ENCODE data around the gene CDRT4.

DNA sequence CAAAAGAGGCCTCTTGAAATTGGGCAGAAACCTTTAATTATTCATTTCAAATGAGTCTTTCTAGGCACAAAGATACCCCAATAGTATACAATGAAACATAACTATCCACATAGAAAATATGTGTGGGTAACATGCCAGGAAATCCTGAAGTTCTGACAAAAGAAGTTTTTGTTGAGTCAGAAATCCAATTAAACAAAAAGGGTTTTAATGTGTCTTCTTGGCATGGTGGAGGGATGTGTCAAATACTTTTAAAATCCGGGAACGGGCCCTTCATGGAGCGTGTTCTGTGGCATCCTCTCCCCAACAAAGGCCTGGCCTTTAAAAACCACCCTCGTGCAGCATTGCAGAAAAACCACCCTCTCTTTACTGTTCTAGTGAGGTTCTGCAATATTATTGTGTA, 14.2 kb downstream of the CDRT4 start:
- TF ChIP-seq, protein P1, sequence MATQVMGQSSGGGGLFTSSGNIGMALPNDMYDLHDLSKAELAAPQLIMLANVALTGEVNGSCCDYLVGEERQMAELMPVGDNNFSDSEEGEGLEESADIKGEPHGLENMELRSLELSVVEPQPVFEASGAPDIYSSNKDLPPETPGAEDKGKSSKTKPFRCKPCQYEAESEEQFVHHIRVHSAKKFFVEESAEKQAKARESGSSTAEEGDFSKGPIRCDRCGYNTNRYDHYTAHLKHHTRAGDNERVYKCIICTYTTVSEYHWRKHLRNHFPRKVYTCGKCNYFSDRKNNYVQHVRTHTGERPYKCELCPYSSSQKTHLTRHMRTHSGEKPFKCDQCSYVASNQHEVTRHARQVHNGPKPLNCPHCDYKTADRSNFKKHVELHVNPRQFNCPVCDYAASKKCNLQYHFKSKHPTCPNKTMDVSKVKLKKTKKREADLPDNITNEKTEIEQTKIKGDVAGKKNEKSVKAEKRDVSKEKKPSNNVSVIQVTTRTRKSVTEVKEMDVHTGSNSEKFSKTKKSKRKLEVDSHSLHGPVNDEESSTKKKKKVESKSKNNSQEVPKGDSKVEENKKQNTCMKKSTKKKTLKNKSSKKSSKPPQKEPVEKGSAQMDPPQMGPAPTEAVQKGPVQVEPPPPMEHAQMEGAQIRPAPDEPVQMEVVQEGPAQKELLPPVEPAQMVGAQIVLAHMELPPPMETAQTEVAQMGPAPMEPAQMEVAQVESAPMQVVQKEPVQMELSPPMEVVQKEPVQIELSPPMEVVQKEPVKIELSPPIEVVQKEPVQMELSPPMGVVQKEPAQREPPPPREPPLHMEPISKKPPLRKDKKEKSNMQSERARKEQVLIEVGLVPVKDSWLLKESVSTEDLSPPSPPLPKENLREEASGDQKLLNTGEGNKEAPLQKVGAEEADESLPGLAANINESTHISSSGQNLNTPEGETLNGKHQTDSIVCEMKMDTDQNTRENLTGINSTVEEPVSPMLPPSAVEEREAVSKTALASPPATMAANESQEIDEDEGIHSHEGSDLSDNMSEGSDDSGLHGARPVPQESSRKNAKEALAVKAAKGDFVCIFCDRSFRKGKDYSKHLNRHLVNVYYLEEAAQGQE (IDR thresholded peaks at IDR 0.05; ENCODE audit: low read depth, low read length) = no peak
- TF ChIP-seq SREBF1 (IDR thresholded peaks at IDR 0.05; ENCODE audit: low read length) = no peak
- TF ChIP-seq HDGF (IDR thresholded peaks at IDR 0.05) = no peak
- TF ChIP-seq IRF4 (IDR thresholded peaks at IDR 0.05; ENCODE audit: low read depth, low read length) = no peak
- TF ChIP-seq SMC3 (IDR thresholded peaks at IDR 0.05; ENCODE audit: borderline replicate concordance, low read length) = no peak
- TF ChIP-seq NFYB (IDR thresholded peaks at IDR 0.05; ENCODE audit: insufficient read depth, low read depth, low read length) = no peak
- TF ChIP-seq TCF12 (IDR thresholded peaks at IDR 0.05; ENCODE audit: low read depth, low read length) = no peak
- TF ChIP-seq POLR2AphosphoS5 (IDR thresholded peaks at IDR 0.05; ENCODE audit: low read length) = no peak
- no peak for TF ChIP-seq SIX5 (IDR thresholded peaks at IDR 0.05; ENCODE audit: low read depth, low read length, severe bottlenecking)
- TF ChIP-seq, protein P2, sequence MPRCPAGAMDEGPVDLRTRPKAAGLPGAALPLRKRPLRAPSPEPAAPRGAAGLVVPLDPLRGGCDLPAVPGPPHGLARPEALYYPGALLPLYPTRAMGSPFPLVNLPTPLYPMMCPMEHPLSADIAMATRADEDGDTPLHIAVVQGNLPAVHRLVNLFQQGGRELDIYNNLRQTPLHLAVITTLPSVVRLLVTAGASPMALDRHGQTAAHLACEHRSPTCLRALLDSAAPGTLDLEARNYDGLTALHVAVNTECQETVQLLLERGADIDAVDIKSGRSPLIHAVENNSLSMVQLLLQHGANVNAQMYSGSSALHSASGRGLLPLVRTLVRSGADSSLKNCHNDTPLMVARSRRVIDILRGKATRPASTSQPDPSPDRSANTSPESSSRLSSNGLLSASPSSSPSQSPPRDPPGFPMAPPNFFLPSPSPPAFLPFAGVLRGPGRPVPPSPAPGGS (IDR thresholded peaks at IDR 0.05; ENCODE audit: borderline replicate concordance, insufficient read depth, low read depth, low read length, poor library complexity, severe bottlenecking) = no peak
- TF ChIP-seq EZH2 (IDR thresholded peaks at IDR 0.05; ENCODE audit: borderline replicate concordance, control insufficient read depth, low read depth, low read length) = no peak
